Prostate gland (tissue), 2 donors: ENCODE measurements around the gene CHD5. TPM values are rescaled to one million over a fixed set of nuclear protein-coding genes. Genes with fewer than 3 reads are reported as not detected.

Experiments
- DNase-seq: peaks from one replicate; pipeline ENCODE4 v3.0.0-alpha.2; 2019; ENCODE audit warnings: low spot score
- H3K27ac ChIP-seq, 2 donors: fragments of 200-600 bp; sonication (generic); 2 replicates each; pipeline ENCODE4 v1.5.1; 2017 to 2019
- H3K27me3 ChIP-seq: fragments of 200-600 bp; sonication (generic); replicated peaks from 2 replicates; pipeline ENCODE4 v1.5.1; 2019; ENCODE audit not compliant: insufficient read depth
- H3K36me3 ChIP-seq, 2 donors: fragments of 200-600 bp; sonication (generic); 1 replicate in 1 of 2; 2 replicates in 1 of 2; pipeline versions ENCODE4 v1.5.1 to v1.8.1; 2017 to 2019
- H3K4me1 ChIP-seq: fragments of 200-600 bp; sonication (generic); replicated peaks from 2 replicates; pipeline ENCODE4 v1.5.1; 2019
- H3K4me3 ChIP-seq, 2 donors: fragments of 200-600 bp; sonication (generic); 2 replicates each; pipeline ENCODE4 v1.5.1; 2017 to 2019
- H3K9me3 ChIP-seq: fragments of 200-600 bp; sonication (generic); 2 replicates; pipeline ENCODE4 v1.5.1; 2017
- CTCF ChIP-seq, 4 experiments: fragments of 200-600 bp in 2 of 4; fragments of 450-650 bp in 2 of 4; sonication (generic) in 2 of 4; IDR thresholded peaks; 1 replicate in 3 of 4; 2 replicates in 1 of 4; pipeline ENCODE4 v1.5.1; 2016 to 2019; ENCODE audit warnings: antibody characterized with exemption in 4 of 4, mild to moderate bottlenecking in 2 of 4, moderate library complexity in 2 of 4
- POLR2A ChIP-seq: fragments of 450-650 bp; IDR thresholded peaks from one replicate; pipeline ENCODE4 v1.6.1; 2016; ENCODE audit warnings: antibody characterized with exemption, mild to moderate bottlenecking
- POLR2AphosphoS5 ChIP-seq: sonication (generic); formaldehyde crosslinking; IDR thresholded peaks from one replicate; pipeline ENCODE4 v1.6.1; 2017; ENCODE audit warnings: antibody characterized with exemption
- WGBS: methylation state at CpG from one replicate; pipeline ENCODE4 v1.1.5; 2018; 5-methylcytosine and 5-hydroxymethylcytosine counted together
- intact Hi-C: fragments of 100-400 bp; cut with DNase I; formaldehyde crosslinking; loops from one replicate; pipeline ENCODE4 v1.14.2; 2022
- total RNA-seq, 2 donors: library from RNA; depleted of rRNA; stranded (reverse); fragments of >200 nt; gene quantifications; one replicate each; pipeline ENCODE4 v1.1.0, GENCODE V29; 2016

The CHD5 gene
- total RNA-seq, 2 donors from 2014 or later, result 4.9 to 17.0 TPM

- WGBS, result 90% methylated on average over 13 of the region's 16 CpGs
- no peak overlapping the region for H3K4me3 ChIP-seq
- no peaks in the 10 kb centered on the region for H3K36me3 ChIP-seq
- TF ChIP-seq POLR2A, result no peak
- TF ChIP-seq CTCF (IDR thresholded peaks at IDR 0.05), result no peak
- no peak for TF ChIP-seq POLR2AphosphoS5
- no peak for DNase-seq
- no peaks in the 10 kb centered on the region for H3K4me1 ChIP-seq
- H3K27ac ChIP-seq, result no peak overlapping the region
- no peaks in the 10 kb centered on the region for H3K27me3 ChIP-seq
- H3K9me3 ChIP-seq, result no peaks in the 10 kb centered on the region
- intact Hi-C loops, result no loop called here
Measured at GRCh38 chr1:6211731-6212130, 31.6 kb upstream of the CHD5 start.

GRCh38 chr1:6210591-6211355 is 30.7 kb upstream of the CHD5 start:
- DNase-seq, result no peak
- no peak for TF ChIP-seq POLR2AphosphoS5
- no peak for TF ChIP-seq POLR2A
- no peak for TF ChIP-seq CTCF (IDR thresholded peaks at IDR 0.05)
- no peak overlapping the region for H3K4me3 ChIP-seq
- H3K27ac ChIP-seq, result no peak overlapping the region
- H3K4me1 ChIP-seq, result no peaks in the 10 kb centered on the region
- intact Hi-C loops, result no loop called here
- no peaks in the 10 kb centered on the region for H3K36me3 ChIP-seq
- no peaks in the 10 kb centered on the region for H3K9me3 ChIP-seq
- no peaks in the 10 kb centered on the region for H3K27me3 ChIP-seq
- 91% methylated on average over 29 of the region's 29 CpGs for WGBS

GRCh38 chr1:6209661-6210580 is 29.8 kb upstream of the CHD5 start:
- no peak overlapping the region for H3K4me3 ChIP-seq
- TF ChIP-seq CTCF (IDR thresholded peaks at IDR 0.05), result no peak
- TF ChIP-seq POLR2AphosphoS5, result no peak
- TF ChIP-seq POLR2A, result no peak

GRCh38 chr1:6208723-6209660 is 28.9 kb upstream of the CHD5 start:
- Histone ChIP-seq H3K9me3 (no peaks in the 10 kb centered on the region), H3K27me3 (no peaks in the 10 kb centered on the region), H3K27ac (no peak overlapping the region), H3K4me3 (no peak overlapping the region), H3K36me3 (no peaks in the 10 kb centered on the region), H3K4me1 (no peaks in the 10 kb centered on the region)
- TF ChIP-seq CTCF (IDR thresholded peaks at IDR 0.05) (peak in 2 of 4 experiments; percentile 16 to 20), POLR2AphosphoS5 (no peak), POLR2A (no peak)
- intact Hi-C loops, result loop anchor here (5.0 kb wide), 1 partner anchor 33 kb away; the partner anchor contains the start of gene HES3
- 49% methylated on average over 69 of the region's 99 CpGs for WGBS
- DNase-seq, result no peak

More at GRCh38 chr1:6209661-6210580, 29.8 kb upstream of the CHD5 start:
- H3K27me3 ChIP-seq, result no peaks in the 10 kb centered on the region
- H3K9me3 ChIP-seq, result no peaks in the 10 kb centered on the region
- intact Hi-C loops, result loop anchor here (5.0 kb wide), 1 partner anchor 32 kb away; the partner anchor contains the start of gene HES3
- no peak for DNase-seq
- H3K36me3 ChIP-seq, result no peaks in the 10 kb centered on the region
- 86% methylated on average over 15 of the region's 17 CpGs for WGBS
- H3K4me1 ChIP-seq, result no peaks in the 10 kb centered on the region
- no peak overlapping the region for H3K27ac ChIP-seq
